CD4-positive, CD25-positive, alpha-beta regulatory T cell (primary cell): ENCODE results near the gene UTF1. TPM values are rescaled to one million over a fixed set of nuclear protein-coding genes. Genes with fewer than 3 reads are reported as not detected.
"Not testable (repeated sequence)": the region's sequence is repeated elsewhere in the genome, so short reads cannot be mapped to it uniquely, and the experiment has no call there.

Source experiments
- ATAC-seq, 2 donors: fragments of 150-1000 bp; cut with Tn5 transposase; one replicate each; pipeline ENCODE4 v1.10.0; 2021; ENCODE audit warnings: low read depth in 2 of 2, moderate number of reproducible peaks in 2 of 2, moderate library complexity in 1 of 2
- DNase-seq, 3 donors: peaks; one replicate each; pipeline versions ENCODE4 v3.0.0 to v3.0.0-alpha.2; 2012 to 2022; ENCODE audit warnings: mixed read lengths in 1 of 3
- H3K27ac ChIP-seq: one replicate; pipeline ENCODE4 v1.7.0; 2013; ENCODE audit warnings: mild to moderate bottlenecking, low read length; ENCODE audit not compliant: insufficient read depth, poor library complexity, severe bottlenecking
- H3K27me3 ChIP-seq: one replicate; pipeline ENCODE4 v1.7.0; 2013; ENCODE audit warnings: low read length; ENCODE audit not compliant: control insufficient read depth, insufficient read depth
- H3K36me3 ChIP-seq: one replicate; pipeline ENCODE4 v1.7.0; 2013; ENCODE audit warnings: mild to moderate bottlenecking, low read length, moderate library complexity; ENCODE audit not compliant: control insufficient read depth, insufficient read depth
- H3K4me1 ChIP-seq: 2 replicates; pipeline ENCODE4 v1.7.0; 2013; ENCODE audit warnings: mild to moderate bottlenecking, low read length; ENCODE audit not compliant: insufficient read depth, control insufficient read depth, poor library complexity, severe bottlenecking
- H3K4me3 ChIP-seq: one replicate; pipeline ENCODE4 v1.7.0; 2013; ENCODE audit warnings: low read depth, mild to moderate bottlenecking, low read length, moderate library complexity
- H3K9me3 ChIP-seq, 2 experiments: 1 replicate in 1 of 2; 2 replicates in 1 of 2; pipeline ENCODE4 v1.7.0; 2013; ENCODE audit warnings: low read length in 2 of 2, mild to moderate bottlenecking in 1 of 2, moderate library complexity in 1 of 2; ENCODE audit not compliant: control insufficient read depth in 2 of 2
- H3K27ac Mint-ChIP-seq, 3 donors: one replicate each; pipeline ENCODE4 v1.8.0; 2020 to 2022; ENCODE audit warnings: mild to moderate bottlenecking in 3 of 3, mixed read lengths in 3 of 3, moderate library complexity in 2 of 3
- H3K27me3 Mint-ChIP-seq: one replicate; pipeline ENCODE4 v1.8.0; 2022; ENCODE audit warnings: mild to moderate bottlenecking, mixed read lengths
- H3K36me3 Mint-ChIP-seq: one replicate; pipeline ENCODE4 v1.8.0; 2020; ENCODE audit warnings: mixed read lengths
- H3K4me1 Mint-ChIP-seq, 4 donors: one replicate each; pipeline ENCODE4 v1.8.0; 2020 to 2022; ENCODE audit warnings: mixed read lengths in 4 of 4, mild to moderate bottlenecking in 1 of 4
- H3K4me3 Mint-ChIP-seq, 4 donors: one replicate each; pipeline ENCODE4 v1.8.0; 2020 to 2022; ENCODE audit warnings: mild to moderate bottlenecking in 4 of 4, mixed read lengths in 4 of 4, moderate library complexity in 3 of 4
- H3K9me3 Mint-ChIP-seq, 7 donors: one replicate each; pipeline ENCODE4 v1.8.0; 2020 to 2022; ENCODE audit warnings: mixed read lengths in 7 of 7, mild to moderate bottlenecking in 3 of 7, moderate library complexity in 2 of 7
- polyA plus RNA-seq, 4 donors: library from polyadenylated mRNA; unstranded; fragments of 300-500 nt; fragmentation: Illumina TruSeq; gene quantifications; one replicate each; pipeline ENCODE4 v1.2.3, GENCODE V29; 2021
- total RNA-seq: library from RNA; stranded (reverse); gene quantifications from one replicate; pipeline ENCODE4 v1.2.3, GENCODE V29; 2022

The UTF1 gene
- total and polyA plus RNA-seq, 5 donors from 2014 or later = not detected

DNA sequence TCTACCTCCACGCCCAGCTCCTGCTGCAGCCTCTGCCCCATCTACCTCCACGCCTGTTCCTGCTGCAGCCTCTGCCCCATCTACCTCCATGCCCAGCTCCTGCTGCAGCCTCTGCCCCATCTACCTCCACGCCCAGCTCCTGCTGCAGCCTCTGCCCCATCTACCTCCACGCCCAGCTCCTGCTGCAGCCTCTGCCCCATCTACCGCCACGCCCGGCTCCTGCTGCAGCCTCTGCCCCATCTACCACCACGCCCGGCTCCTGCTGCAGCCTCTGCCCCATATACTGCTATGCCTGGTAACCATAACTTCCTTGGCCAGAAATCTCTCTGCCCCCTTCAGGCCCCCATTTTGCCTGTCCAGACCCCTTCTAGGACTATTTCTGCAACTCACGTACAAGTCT, 35.0 kb downstream of the UTF1 start:
- not testable (repeated sequence) for H3K27me3 ChIP-seq, H3K36me3 ChIP-seq, DNase-seq, H3K36me3 Mint-ChIP-seq, H3K27me3 Mint-ChIP-seq, H3K9me3 Mint-ChIP-seq, H3K4me3 ChIP-seq, ATAC-seq, H3K27ac ChIP-seq, H3K9me3 ChIP-seq
- Mint-ChIP-seq H3K27ac (peak overlapping the region in 1 of 3 donors; percentile 36), H3K4me3 (peak overlapping the region in 3 of 4 donors; percentile 75 to 86 (median 76)), H3K4me1 (peaks cover 0 to 48% (median 19%) of the 10 kb centered on the region in 4 donors)
- peaks cover 49% of the 10 kb centered on the region for H3K4me1 ChIP-seq

DNA sequence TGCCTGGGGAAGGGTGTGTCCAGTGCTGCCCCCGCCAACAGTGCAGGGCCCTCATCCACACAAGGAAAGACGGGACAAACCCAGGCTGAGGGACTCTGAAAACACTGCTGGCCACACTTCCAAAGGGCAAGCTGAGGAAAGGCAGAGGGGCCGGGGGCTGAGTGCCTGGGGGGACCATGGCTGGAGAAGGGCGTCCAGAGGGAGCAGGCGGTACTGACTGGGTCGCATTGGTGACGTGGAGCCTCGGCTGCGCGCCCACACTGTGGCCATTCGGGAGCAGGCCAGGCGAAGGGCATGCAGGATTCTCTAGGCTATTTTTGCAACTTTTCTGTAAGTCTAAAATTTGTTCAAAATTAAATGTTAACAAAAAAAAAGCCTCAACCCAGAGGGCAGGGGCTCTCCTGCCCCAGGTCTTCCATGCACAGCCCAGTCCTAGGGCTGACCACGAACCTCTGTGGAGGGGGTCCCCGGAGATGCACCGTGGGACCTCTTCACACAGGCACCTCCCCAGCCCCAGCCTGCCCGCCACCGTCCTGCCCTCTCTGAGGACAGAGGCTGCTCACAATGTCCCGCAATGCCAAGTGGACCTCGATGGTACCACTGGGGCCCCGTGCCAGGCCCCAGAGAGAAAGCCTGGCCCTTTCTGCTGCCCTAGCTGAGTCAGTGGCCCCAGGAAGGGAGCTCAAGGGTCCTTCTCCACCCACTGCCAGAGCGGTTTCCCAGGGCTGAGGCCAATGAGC, 36.2 kb downstream of the UTF1 start:
- ATAC-seq (no peak), DNase-seq (no peak)
- Histone ChIP-seq H3K4me1 (peaks cover 39% of the 10 kb centered on the region), H3K27me3 (no peaks in the 10 kb centered on the region), H3K9me3 (no peaks in the 10 kb centered on the region), H3K36me3 (peaks cover 11% of the 10 kb centered on the region), H3K4me3 (no peak overlapping the region), H3K27ac (no peak overlapping the region)
- peak overlapping the region in 1 of 3 donors; percentile 79 for H3K27ac Mint-ChIP-seq
- no peaks in the 10 kb centered on the region for H3K36me3 Mint-ChIP-seq
- H3K4me1 Mint-ChIP-seq = peaks cover 0 to 37% (median 17%) of the 10 kb centered on the region in 4 donors
- peak overlapping the region in 1 of 4 donors; percentile 75 for H3K4me3 Mint-ChIP-seq
- no peaks in the 10 kb centered on the region for H3K9me3 Mint-ChIP-seq
- H3K27me3 Mint-ChIP-seq = no peaks in the 10 kb centered on the region

DNA sequence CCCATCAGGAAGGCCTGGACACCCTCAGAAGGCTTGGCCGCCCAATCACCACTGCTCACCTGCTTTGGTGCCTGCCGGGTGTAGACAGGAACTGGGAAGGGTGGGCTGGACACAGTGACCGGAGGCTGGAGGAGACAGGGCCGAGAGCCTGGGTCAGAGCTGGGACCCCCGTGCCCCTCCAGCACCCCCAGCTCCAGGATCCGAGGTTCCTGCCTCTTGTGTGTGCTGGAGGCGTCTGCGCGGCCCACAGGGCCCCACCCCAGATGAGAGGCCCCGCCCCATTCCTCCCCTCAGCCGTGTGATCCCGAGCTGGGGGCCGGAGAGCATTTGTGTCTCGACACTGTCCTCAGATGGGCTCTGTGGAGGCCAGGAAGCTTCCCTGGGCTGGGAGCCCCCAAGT, 37.3 kb downstream of the UTF1 start:
- DNase-seq = no peak
- Histone ChIP-seq H3K9me3 (no peaks in the 10 kb centered on the region), H3K27ac (no peak overlapping the region), H3K4me3 (no peak overlapping the region), H3K27me3 (no peaks in the 10 kb centered on the region), H3K36me3 (peaks cover 13% of the 10 kb centered on the region), H3K4me1 (peaks cover 32% of the 10 kb centered on the region)
- no peaks in the 10 kb centered on the region for H3K9me3 Mint-ChIP-seq
- H3K27me3 Mint-ChIP-seq = no peaks in the 10 kb centered on the region
- H3K4me1 Mint-ChIP-seq = peaks cover 0 to 33% (median 17%) of the 10 kb centered on the region in 4 donors
- ATAC-seq = no peak
- no peak overlapping the region for H3K4me3 Mint-ChIP-seq
- H3K27ac Mint-ChIP-seq = no peak overlapping the region
- H3K36me3 Mint-ChIP-seq = no peaks in the 10 kb centered on the region

DNA sequence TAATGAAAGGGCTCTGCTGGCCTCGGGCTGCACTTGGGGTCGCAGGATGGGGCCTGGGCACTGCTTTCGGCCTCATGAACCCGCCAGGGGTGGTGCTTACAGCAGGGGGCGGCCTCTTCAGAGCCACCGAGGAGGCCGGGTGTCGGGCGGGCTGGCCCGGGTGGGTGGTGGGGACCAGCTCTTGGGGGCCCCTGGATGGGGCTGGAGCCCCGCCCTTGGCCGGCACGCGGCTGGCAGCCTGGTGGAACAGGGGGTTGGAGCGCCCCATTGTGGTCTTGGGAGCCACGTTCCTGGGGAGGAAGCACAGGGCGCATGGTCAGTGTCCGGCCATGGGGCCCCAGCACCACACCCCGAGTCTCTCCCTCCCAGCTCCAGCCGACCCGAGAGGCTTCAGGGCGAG, 37.8 kb downstream of the UTF1 start:
- Histone ChIP-seq H3K4me1 (peaks cover 27% of the 10 kb centered on the region), H3K4me3 (no peak overlapping the region), H3K9me3 (no peaks in the 10 kb centered on the region), H3K27me3 (no peaks in the 10 kb centered on the region), H3K27ac (no peak overlapping the region), H3K36me3 (peaks cover 13% of the 10 kb centered on the region)
- Mint-ChIP-seq H3K27me3 (no peaks in the 10 kb centered on the region), H3K4me3 (no peak overlapping the region), H3K36me3 (no peaks in the 10 kb centered on the region), H3K27ac (no peak overlapping the region), H3K4me1 (peaks cover 0 to 29% (median 16%) of the 10 kb centered on the region in 4 donors), H3K9me3 (no peaks in the 10 kb centered on the region)
- no peak for ATAC-seq
- DNase-seq = no peak

DNA sequence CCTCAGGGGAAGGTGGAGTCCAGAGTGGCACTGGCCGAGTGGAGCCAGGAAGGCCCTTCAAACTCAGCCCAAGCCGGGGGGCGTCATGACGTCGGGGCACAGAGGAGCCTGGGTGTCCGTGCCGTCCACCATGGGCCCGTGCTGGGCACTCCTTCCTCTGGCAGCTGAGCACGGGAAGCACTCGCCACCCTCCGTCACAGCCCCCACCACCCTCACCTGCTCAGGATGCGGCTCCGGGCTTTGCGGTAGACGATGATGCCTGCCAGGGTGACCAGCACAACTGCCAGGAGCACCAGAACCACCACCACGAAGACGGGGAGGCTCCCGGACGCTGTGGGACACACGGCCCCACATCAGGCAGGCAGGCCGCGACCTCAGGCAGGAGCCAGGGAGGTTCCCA, 38.5 kb downstream of the UTF1 start:
- no peaks in the 10 kb centered on the region for H3K27me3 ChIP-seq
- H3K9me3 Mint-ChIP-seq = no peaks in the 10 kb centered on the region
- peaks cover 19% of the 10 kb centered on the region for H3K36me3 ChIP-seq
- no peak overlapping the region for H3K27ac Mint-ChIP-seq
- H3K4me3 Mint-ChIP-seq = no peak overlapping the region
- no peaks in the 10 kb centered on the region for H3K9me3 ChIP-seq
- ATAC-seq (no peak), DNase-seq (no peak)
- no peaks in the 10 kb centered on the region for H3K36me3 Mint-ChIP-seq
- H3K27me3 Mint-ChIP-seq = no peaks in the 10 kb centered on the region
- H3K4me1 Mint-ChIP-seq = peaks cover 0 to 22% (median 13%) of the 10 kb centered on the region in 4 donors
- H3K4me3 ChIP-seq = no peak overlapping the region
- peaks cover 20% of the 10 kb centered on the region for H3K4me1 ChIP-seq
- H3K27ac ChIP-seq = no peak overlapping the region

DNA sequence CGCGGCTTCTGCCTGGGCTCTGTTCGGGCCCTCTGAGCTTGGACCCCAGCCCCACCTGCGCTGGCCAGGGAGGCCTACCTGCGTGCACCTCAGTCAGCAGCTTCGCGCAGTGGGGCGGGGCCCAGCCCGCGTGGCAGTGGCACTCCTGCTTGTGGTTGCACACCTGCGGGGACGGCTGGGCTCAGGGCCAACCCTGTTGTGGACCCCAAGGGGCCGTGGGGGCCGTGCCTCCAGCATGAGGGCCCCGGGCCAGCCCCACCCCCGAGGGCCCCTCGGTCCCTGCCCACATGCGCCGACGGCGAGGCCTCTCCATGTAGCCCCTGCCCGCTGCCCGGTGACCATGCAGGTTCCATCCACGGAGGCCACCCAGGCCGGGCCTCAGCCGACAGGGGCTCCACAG, 39.4 kb downstream of the UTF1 start:
- Mint-ChIP-seq H3K4me3 (no peak overlapping the region), H3K4me1 (peaks cover 0 to 15% (median 9%) of the 10 kb centered on the region in 4 donors), H3K9me3 (no peaks in the 10 kb centered on the region), H3K27ac (no peak overlapping the region), H3K27me3 (no peaks in the 10 kb centered on the region), H3K36me3 (no peaks in the 10 kb centered on the region)
- H3K4me3 ChIP-seq = no peak overlapping the region
- peaks cover 16% of the 10 kb centered on the region for H3K4me1 ChIP-seq
- H3K27ac ChIP-seq = no peak overlapping the region
- no peaks in the 10 kb centered on the region for H3K9me3 ChIP-seq
- no peaks in the 10 kb centered on the region for H3K27me3 ChIP-seq
- no peak for ATAC-seq
- peaks cover 19% of the 10 kb centered on the region for H3K36me3 ChIP-seq
- DNase-seq = no peak

DNA sequence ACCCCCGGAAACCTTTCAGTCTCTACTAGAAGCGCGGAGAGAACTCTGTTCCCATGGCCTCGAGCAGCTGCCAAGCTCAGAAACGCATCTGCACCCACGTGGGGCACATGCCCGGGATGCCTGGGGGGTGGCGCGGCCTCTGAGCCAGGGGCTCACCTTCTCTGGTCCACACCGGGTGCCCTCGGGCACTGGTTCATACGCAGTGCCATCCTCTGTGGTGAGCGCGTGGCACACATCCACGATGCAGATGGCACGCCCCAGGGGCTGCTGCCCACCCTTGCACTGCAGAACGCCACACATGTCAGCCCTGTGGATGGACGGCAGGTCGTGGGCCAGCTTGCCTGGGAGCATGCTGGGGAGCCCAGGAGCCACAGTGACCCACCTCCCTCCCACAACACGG, 40.2 kb downstream of the UTF1 start:
- no peaks in the 10 kb centered on the region for H3K9me3 ChIP-seq
- Mint-ChIP-seq H3K9me3 (no peaks in the 10 kb centered on the region), H3K4me3 (no peak overlapping the region), H3K4me1 (peaks cover 0 to 14% (median 5%) of the 10 kb centered on the region in 4 donors), H3K27me3 (no peaks in the 10 kb centered on the region), H3K27ac (no peak overlapping the region), H3K36me3 (no peaks in the 10 kb centered on the region)
- H3K27ac ChIP-seq = no peak overlapping the region
- peaks cover 17% of the 10 kb centered on the region for H3K4me1 ChIP-seq
- no peak overlapping the region for H3K4me3 ChIP-seq
- no peak for ATAC-seq
- H3K36me3 ChIP-seq = peaks cover 19% of the 10 kb centered on the region
- no peaks in the 10 kb centered on the region for H3K27me3 ChIP-seq
- DNase-seq = no peak

DNA sequence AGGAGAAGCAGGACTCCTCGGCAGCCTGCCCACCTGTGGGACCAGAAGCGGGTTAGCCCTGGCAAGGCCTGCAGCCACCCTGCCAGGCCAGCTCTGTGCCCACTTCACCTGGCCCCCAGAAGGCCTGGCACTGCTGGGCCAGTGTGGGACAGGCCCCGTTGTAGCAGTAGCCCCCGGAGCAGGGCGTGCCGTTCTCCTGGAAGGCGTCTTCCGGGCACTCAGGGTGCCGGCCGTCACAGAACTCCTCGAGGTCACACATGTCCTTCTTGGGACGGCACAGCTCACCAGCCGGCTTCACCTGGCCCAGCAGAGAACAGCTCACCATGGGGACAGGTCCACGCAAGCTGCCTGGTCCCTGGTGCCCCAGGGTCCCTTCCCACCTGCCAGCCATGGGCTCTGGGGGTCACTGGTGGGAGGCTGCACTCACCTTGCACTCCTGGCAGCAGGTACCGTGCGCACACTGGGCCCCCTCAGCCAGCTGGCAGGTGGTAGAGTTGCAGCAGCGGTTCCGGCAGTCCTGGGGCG, 40.8 kb downstream of the UTF1 start:
- DNase-seq (no peak), ATAC-seq (no peak)
- no peaks in the 10 kb centered on the region for H3K36me3 Mint-ChIP-seq
- peaks cover 0 to 12% (median 1%) of the 10 kb centered on the region in 4 donors for H3K4me1 Mint-ChIP-seq
- H3K27me3 ChIP-seq = no peaks in the 10 kb centered on the region
- H3K9me3 ChIP-seq = no peaks in the 10 kb centered on the region
- H3K36me3 ChIP-seq = peaks cover 19% of the 10 kb centered on the region
- H3K9me3 Mint-ChIP-seq = no peaks in the 10 kb centered on the region
- peak overlapping the region in 1 of 3 donors; percentile 5 for H3K27ac Mint-ChIP-seq
- peaks cover 20% of the 10 kb centered on the region for H3K4me1 ChIP-seq
- no peak overlapping the region for H3K4me3 ChIP-seq
- no peak overlapping the region for H3K4me3 Mint-ChIP-seq
- no peaks in the 10 kb centered on the region for H3K27me3 Mint-ChIP-seq
- no peak overlapping the region for H3K27ac ChIP-seq
